ENCODE measurements around the gene CCDC198.

Gene CCDC198

GRCh38 chr14:57420986-57421385 lies 72.7 kb downstream of the CCDC198 start:
- DNase-seq (ENCODE audit: low read depth in 2 of 2) = peak in 1 of 2 donors; percentile 43
- TF ChIP-seq CTCF (IDR thresholded peaks at IDR 0.05; ENCODE audit: low read depth, low read length) = no peak
- H3K4me3 ChIP-seq (replicated peaks in 1 of 2; ENCODE audit: low read depth in 2 of 2, low read length in 2 of 2) = no peak overlapping the region

DNA sequence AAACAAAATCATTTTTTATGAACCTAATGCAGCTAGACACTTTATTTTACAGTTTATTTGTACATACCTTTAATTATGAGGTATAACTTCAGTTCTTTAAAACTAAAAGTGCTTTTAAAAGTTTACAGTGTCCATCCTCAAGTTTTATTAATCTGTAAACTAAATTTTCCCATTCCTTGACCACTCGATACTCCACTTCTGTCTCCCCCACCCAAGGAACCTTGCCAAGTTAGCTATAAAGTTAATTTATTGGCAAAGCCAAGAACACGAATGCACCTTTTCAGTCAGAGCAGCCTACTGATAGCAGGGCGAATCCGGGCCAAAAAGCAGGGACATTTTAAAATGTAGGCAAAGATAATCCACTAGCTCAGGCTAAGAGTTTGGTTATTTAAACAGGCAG lies 73.6 kb downstream of the CCDC198 start:
- TF ChIP-seq CTCF (IDR thresholded peaks at IDR 0.05; ENCODE audit: low read depth, low read length) = no peak
- no peak overlapping the region for H3K4me3 ChIP-seq (replicated peaks in 1 of 2; ENCODE audit: low read depth in 2 of 2, low read length in 2 of 2)
- no peak for DNase-seq (ENCODE audit: low read depth in 2 of 2)
